ENCODE data around the gene SOX11. TPM values are rescaled to one million over a fixed set of nuclear protein-coding genes. Genes with fewer than 3 reads are reported as not detected.

Gene SOX11
- total and polyA plus RNA-seq, 5 donors from 2014 or later = not detected

DNA sequence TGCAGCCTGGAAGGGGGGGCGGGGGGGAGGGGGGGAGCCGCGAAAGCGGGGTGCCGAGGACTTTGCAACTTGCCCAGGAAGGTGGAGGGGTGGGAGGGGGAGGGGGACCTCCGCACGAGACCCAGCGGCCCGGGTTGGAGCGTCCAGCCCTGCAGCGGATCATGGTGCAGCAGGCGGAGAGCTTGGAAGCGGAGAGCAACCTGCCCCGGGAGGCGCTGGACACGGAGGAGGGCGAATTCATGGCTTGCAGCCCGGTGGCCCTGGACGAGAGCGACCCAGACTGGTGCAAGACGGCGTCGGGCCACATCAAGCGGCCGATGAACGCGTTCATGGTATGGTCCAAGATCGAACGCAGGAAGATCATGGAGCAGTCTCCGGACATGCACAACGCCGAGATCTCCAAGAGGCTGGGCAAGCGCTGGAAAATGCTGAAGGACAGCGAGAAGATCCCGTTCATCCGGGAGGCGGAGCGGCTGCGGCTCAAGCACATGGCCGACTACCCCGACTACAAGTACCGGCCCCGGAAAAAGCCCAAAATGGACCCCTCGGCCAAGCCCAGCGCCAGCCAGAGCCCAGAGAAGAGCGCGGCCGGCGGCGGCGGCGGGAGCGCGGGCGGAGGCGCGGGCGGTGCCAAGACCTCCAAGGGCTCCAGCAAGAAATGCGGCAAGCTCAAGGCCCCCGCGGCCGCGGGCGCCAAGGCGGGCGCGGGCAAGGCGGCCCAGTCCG, 540 bp downstream of the SOX11 start:
- H3K4me1 ChIP-seq (ENCODE audit: control insufficient read depth, insufficient read depth, low read length, poor library complexity, severe bottlenecking) = no peaks in the 10 kb centered on the region
- H3K27ac Mint-ChIP-seq = no peak overlapping the region
- no peak overlapping the region for H3K27ac ChIP-seq (ENCODE audit: insufficient read depth, low read length, poor library complexity, severe bottlenecking)
- no peak for DNase-seq
- no peak overlapping the region for H3K4me3 ChIP-seq (ENCODE audit: low read depth, low read length)
- no peaks in the 10 kb centered on the region for H3K36me3 Mint-ChIP-seq
- no peak overlapping the region for H3K4me3 Mint-ChIP-seq
- peaks cover 0 to 11% (median 0%) of the 10 kb centered on the region in 7 donors for H3K9me3 Mint-ChIP-seq
- H3K9me3 ChIP-seq (ENCODE audit: control insufficient read depth in 2 of 2, low read length in 2 of 2) = no peaks in the 10 kb centered on the region
- H3K4me1 Mint-ChIP-seq = peaks cover 0 to 14% (median under 1%) of the 10 kb centered on the region in 4 donors
- peaks cover 14% of the 10 kb centered on the region for H3K27me3 ChIP-seq (ENCODE audit: control insufficient read depth, insufficient read depth, low read length)
- H3K27me3 Mint-ChIP-seq = peaks cover 42% of the 10 kb centered on the region
- no peak for ATAC-seq (ENCODE audit: low read depth in 2 of 2)
- no peaks in the 10 kb centered on the region for H3K36me3 ChIP-seq (ENCODE audit: control insufficient read depth, insufficient read depth, low read length)

DNA sequence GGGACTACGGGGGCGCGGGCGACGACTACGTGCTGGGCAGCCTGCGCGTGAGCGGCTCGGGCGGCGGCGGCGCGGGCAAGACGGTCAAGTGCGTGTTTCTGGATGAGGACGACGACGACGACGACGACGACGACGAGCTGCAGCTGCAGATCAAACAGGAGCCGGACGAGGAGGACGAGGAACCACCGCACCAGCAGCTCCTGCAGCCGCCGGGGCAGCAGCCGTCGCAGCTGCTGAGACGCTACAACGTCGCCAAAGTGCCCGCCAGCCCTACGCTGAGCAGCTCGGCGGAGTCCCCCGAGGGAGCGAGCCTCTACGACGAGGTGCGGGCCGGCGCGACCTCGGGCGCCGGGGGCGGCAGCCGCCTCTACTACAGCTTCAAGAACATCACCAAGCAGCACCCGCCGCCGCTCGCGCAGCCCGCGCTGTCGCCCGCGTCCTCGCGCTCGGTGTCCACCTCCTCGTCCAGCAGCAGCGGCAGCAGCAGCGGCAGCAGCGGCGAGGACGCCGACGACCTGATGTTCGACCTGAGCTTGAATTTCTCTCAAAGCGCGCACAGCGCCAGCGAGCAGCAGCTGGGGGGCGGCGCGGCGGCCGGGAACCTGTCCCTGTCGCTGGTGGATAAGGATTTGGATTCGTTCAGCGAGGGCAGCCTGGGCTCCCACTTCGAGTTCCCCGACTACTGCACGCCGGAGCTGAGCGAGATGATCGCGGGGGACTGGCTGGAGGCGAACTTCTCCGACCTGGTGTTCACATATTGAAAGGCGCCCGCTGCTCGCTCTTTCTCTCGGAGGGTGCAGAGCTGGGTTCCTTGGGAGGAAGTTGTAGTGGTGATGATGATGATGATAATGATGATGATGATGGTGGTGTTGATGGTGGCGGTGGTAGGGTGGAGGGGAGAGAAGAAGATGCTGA, 1.4 kb downstream of the SOX11 start:
- no peaks in the 10 kb centered on the region for H3K4me1 ChIP-seq (ENCODE audit: control insufficient read depth, insufficient read depth, low read length, poor library complexity, severe bottlenecking)
- H3K9me3 ChIP-seq (ENCODE audit: control insufficient read depth in 2 of 2, low read length in 2 of 2) = no peaks in the 10 kb centered on the region
- no peaks in the 10 kb centered on the region for H3K36me3 Mint-ChIP-seq
- no peak overlapping the region for H3K27ac ChIP-seq (ENCODE audit: insufficient read depth, low read length, poor library complexity, severe bottlenecking)
- peaks cover 14% of the 10 kb centered on the region for H3K27me3 ChIP-seq (ENCODE audit: control insufficient read depth, insufficient read depth, low read length)
- peaks cover 0 to 11% (median 0%) of the 10 kb centered on the region in 7 donors for H3K9me3 Mint-ChIP-seq
- H3K4me1 Mint-ChIP-seq = peaks cover 0 to 14% (median under 1%) of the 10 kb centered on the region in 4 donors
- H3K4me3 ChIP-seq (ENCODE audit: low read depth, low read length) = no peak overlapping the region
- DNase-seq (no peak), ATAC-seq (ENCODE audit: low read depth in 2 of 2) (no peak)
- H3K4me3 Mint-ChIP-seq = peak overlapping the region in 1 of 4 donors; percentile 69
- H3K27me3 Mint-ChIP-seq = peaks cover 45% of the 10 kb centered on the region
- H3K27ac Mint-ChIP-seq = no peak overlapping the region
- H3K36me3 ChIP-seq (ENCODE audit: control insufficient read depth, insufficient read depth, low read length) = no peaks in the 10 kb centered on the region

DNA sequence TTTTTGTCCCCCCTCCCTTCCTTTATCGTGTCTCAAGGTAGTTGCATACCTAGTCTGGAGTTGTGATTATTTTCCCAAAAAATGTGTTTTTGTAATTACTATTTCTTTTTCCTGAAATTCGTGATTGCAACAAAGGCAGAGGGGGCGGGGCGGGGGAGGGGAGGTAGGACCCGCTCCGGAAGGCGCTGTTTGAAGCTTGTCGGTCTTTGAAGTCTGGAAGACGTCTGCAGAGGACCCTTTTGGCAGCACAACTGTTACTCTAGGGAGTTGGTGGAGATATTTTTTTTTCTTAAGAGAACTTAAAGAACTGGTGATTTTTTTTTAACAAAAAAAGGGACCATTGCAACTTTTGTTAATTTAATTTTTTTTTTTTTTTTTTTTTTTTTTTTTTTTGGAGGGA, 2.1 kb downstream of the SOX11 start:
- peaks cover 44% of the 10 kb centered on the region for H3K27me3 Mint-ChIP-seq
- ATAC-seq (ENCODE audit: low read depth in 2 of 2) (no peak), DNase-seq (no peak)
- H3K9me3 Mint-ChIP-seq = peaks cover 0 to 11% (median 0%) of the 10 kb centered on the region in 7 donors
- no peak overlapping the region for H3K27ac ChIP-seq (ENCODE audit: insufficient read depth, low read length, poor library complexity, severe bottlenecking)
- H3K27ac Mint-ChIP-seq = no peak overlapping the region
- peaks cover 0 to 14% (median under 1%) of the 10 kb centered on the region in 4 donors for H3K4me1 Mint-ChIP-seq
- no peaks in the 10 kb centered on the region for H3K36me3 ChIP-seq (ENCODE audit: control insufficient read depth, insufficient read depth, low read length)
- no peaks in the 10 kb centered on the region for H3K9me3 ChIP-seq (ENCODE audit: control insufficient read depth in 2 of 2, low read length in 2 of 2)
- peaks cover 14% of the 10 kb centered on the region for H3K27me3 ChIP-seq (ENCODE audit: control insufficient read depth, insufficient read depth, low read length)
- H3K4me3 Mint-ChIP-seq = peak overlapping the region in 1 of 4 donors; percentile 69
- H3K36me3 Mint-ChIP-seq = no peaks in the 10 kb centered on the region
- no peak overlapping the region for H3K4me3 ChIP-seq (ENCODE audit: low read depth, low read length)
- H3K4me1 ChIP-seq (ENCODE audit: control insufficient read depth, insufficient read depth, low read length, poor library complexity, severe bottlenecking) = no peaks in the 10 kb centered on the region

DNA sequence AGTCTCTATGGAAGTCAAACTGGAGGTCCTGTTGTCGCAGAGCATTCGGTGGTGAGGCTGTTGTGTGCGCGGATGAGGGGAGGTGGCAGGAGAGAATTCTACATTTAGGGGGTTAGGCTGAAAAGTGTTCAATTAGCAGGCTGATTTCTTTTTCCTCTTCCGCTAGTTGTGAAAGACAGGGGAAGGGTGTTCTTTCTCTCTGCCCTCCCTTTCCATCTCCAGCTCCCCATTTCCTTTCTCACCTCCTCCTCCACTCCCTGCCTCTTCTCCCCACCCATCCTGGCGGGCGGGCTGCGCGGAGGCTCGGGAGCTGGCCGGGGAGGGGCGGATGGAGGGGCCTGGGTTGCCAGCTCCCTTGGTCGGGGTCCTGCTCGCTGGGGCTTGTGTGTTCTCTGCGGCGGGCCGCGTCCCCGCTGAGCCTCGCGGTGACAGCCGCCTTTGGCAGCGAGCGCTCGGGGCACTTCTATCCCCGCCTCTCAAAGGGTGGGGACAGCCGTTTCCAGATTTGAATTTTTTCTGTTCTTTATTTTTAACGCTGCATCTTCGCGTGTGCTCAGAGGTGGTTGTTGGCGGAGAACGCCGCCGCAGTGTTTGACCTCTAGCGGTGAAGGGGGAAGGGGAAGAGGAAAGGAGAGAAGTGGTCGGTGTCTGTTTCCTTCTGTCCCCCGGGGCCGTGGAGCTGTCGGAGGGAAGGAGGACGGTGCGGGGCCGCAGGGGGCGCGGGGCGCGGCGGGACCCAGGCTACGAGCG, 3.6 kb downstream of the SOX11 start:
- no peak for ATAC-seq (ENCODE audit: low read depth in 2 of 2)
- DNase-seq = no peak
- no peak overlapping the region for H3K4me3 Mint-ChIP-seq
- peaks cover 0 to 11% (median 0%) of the 10 kb centered on the region in 7 donors for H3K9me3 Mint-ChIP-seq
- no peaks in the 10 kb centered on the region for H3K36me3 Mint-ChIP-seq
- H3K27me3 Mint-ChIP-seq = peaks cover 28% of the 10 kb centered on the region
- H3K27ac ChIP-seq (ENCODE audit: insufficient read depth, low read length, poor library complexity, severe bottlenecking) = no peak overlapping the region
- H3K4me1 Mint-ChIP-seq = peaks cover 0 to 8% (median under 1%) of the 10 kb centered on the region in 4 donors
- no peak overlapping the region for H3K27ac Mint-ChIP-seq
- no peaks in the 10 kb centered on the region for H3K4me1 ChIP-seq (ENCODE audit: control insufficient read depth, insufficient read depth, low read length, poor library complexity, severe bottlenecking)
- H3K4me3 ChIP-seq (ENCODE audit: low read depth, low read length) = no peak overlapping the region
- H3K9me3 ChIP-seq (ENCODE audit: control insufficient read depth in 2 of 2, low read length in 2 of 2) = no peaks in the 10 kb centered on the region
- H3K27me3 ChIP-seq (ENCODE audit: control insufficient read depth, insufficient read depth, low read length) = peaks cover 12% of the 10 kb centered on the region
- no peaks in the 10 kb centered on the region for H3K36me3 ChIP-seq (ENCODE audit: control insufficient read depth, insufficient read depth, low read length)

DNA sequence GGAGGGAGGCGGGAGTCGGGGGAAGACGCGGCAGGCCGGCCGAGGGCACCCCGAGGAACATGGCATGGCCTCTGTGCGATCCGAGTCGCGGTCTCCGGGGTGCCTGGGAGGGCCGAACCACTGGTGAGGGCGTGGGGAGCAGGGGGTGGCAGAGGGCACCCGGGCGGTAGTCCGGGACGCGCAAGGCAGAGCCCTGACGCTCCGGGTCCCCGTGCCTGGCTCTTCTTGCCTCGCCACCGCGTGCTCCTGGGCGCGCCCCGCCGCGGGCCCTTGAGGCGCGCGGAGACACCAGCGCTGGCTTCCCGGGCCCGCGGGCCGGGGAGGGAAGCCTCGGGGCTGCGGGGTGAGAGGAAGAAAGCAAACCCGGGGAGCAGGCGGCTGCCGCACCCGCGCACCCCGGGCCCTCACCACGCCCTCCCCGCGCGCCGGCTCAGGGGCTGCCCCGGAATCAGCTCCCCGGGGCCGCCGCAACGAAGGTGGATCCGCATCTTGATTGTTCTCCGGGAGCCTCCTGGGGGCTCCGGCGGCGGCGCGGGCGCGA, 4.3 kb downstream of the SOX11 start:
- no peaks in the 10 kb centered on the region for H3K9me3 ChIP-seq (ENCODE audit: control insufficient read depth in 2 of 2, low read length in 2 of 2)
- no peaks in the 10 kb centered on the region for H3K36me3 ChIP-seq (ENCODE audit: control insufficient read depth, insufficient read depth, low read length)
- Mint-ChIP-seq H3K9me3 (peaks cover 0 to 10% (median 0%) of the 10 kb centered on the region in 7 donors), H3K27me3 (peaks cover 29% of the 10 kb centered on the region), H3K4me1 (peaks cover 0 to 7% (median under 1%) of the 10 kb centered on the region in 4 donors), H3K4me3 (no peak overlapping the region), H3K36me3 (no peaks in the 10 kb centered on the region), H3K27ac (no peak overlapping the region)
- H3K4me3 ChIP-seq (ENCODE audit: low read depth, low read length) = no peak overlapping the region
- no peak overlapping the region for H3K27ac ChIP-seq (ENCODE audit: insufficient read depth, low read length, poor library complexity, severe bottlenecking)
- H3K27me3 ChIP-seq (ENCODE audit: control insufficient read depth, insufficient read depth, low read length) = peaks cover 12% of the 10 kb centered on the region
- H3K4me1 ChIP-seq (ENCODE audit: control insufficient read depth, insufficient read depth, low read length, poor library complexity, severe bottlenecking) = no peaks in the 10 kb centered on the region
- ATAC-seq (ENCODE audit: low read depth in 2 of 2) (no peak), DNase-seq (no peak)

DNA sequence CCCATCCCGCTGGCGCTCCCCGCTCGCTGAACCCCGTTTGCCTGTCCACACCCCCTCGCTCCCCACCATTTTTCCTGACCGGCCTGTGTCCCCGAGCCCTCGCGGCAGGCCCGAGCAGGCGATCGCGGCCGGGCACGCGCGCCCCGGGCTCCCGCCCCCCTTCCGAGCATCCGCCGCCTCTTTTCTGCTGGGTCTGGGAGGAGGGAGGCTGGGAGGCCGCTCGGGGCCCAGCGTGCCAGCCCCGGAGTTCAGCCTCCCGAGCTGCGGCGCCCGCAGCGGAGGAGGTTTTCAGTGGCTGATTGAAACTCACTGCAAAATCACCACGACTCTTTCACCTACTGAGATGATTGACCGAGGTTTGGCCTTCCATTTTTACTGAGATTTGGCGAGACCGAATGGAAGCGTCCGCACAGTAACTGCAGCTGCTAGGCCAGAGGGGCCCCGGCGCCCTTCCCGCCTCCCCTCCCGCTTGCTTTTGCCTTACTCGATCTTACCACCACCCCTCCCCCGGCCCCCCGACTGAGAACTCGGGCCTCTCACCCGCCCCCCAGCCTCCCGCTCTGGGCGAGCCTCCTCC, 4.8 kb downstream of the SOX11 start:
- Mint-ChIP-seq H3K9me3 (peaks cover 0 to 10% (median 0%) of the 10 kb centered on the region in 7 donors), H3K4me3 (no peak overlapping the region), H3K36me3 (no peaks in the 10 kb centered on the region)

DNA sequence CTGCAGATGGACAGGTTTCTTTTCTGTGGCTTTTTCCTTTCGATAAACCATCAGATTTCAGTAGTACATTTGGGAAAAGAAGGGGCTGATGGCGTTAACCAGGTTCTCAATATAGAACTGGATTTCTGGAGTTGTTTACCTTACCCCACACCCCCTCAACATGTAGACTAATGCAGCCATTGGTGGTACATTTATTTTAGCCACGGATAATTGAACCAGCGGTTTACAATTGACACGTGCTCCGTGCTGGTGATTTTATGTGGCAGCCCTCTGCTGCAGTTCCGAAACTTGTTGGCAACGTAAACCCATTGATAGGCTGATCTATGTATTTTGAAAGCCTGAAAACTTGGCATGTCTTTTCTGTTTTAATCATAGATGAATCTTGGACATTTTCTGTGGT, 5.4 kb downstream of the SOX11 start:
- Histone ChIP-seq H3K27ac (ENCODE audit: insufficient read depth, low read length, poor library complexity, severe bottlenecking) (no peak overlapping the region), H3K9me3 (ENCODE audit: control insufficient read depth in 2 of 2, low read length in 2 of 2) (no peaks in the 10 kb centered on the region), H3K4me1 (ENCODE audit: control insufficient read depth, insufficient read depth, low read length, poor library complexity, severe bottlenecking) (no peaks in the 10 kb centered on the region), H3K4me3 (ENCODE audit: low read depth, low read length) (no peak overlapping the region), H3K27me3 (ENCODE audit: control insufficient read depth, insufficient read depth, low read length) (peaks cover 12% of the 10 kb centered on the region), H3K36me3 (ENCODE audit: control insufficient read depth, insufficient read depth, low read length) (no peaks in the 10 kb centered on the region)
- H3K4me1 Mint-ChIP-seq = peaks cover 0 to 7% (median under 1%) of the 10 kb centered on the region in 4 donors
- peaks cover 0 to 10% (median 0%) of the 10 kb centered on the region in 7 donors for H3K9me3 Mint-ChIP-seq
- no peak overlapping the region for H3K27ac Mint-ChIP-seq
- ATAC-seq (ENCODE audit: low read depth in 2 of 2) = no peak
- no peak for DNase-seq
- peaks cover 29% of the 10 kb centered on the region for H3K27me3 Mint-ChIP-seq
- H3K36me3 Mint-ChIP-seq = no peaks in the 10 kb centered on the region
- H3K4me3 Mint-ChIP-seq = no peak overlapping the region

More for the DNA sequence above, 4.8 kb downstream of the SOX11 start:
- no peak for ATAC-seq (ENCODE audit: low read depth in 2 of 2)
- peaks cover 29% of the 10 kb centered on the region for H3K27me3 Mint-ChIP-seq
- Histone ChIP-seq H3K9me3 (ENCODE audit: control insufficient read depth in 2 of 2, low read length in 2 of 2) (no peaks in the 10 kb centered on the region), H3K27me3 (ENCODE audit: control insufficient read depth, insufficient read depth, low read length) (peaks cover 12% of the 10 kb centered on the region), H3K27ac (ENCODE audit: insufficient read depth, low read length, poor library complexity, severe bottlenecking) (no peak overlapping the region), H3K36me3 (ENCODE audit: control insufficient read depth, insufficient read depth, low read length) (no peaks in the 10 kb centered on the region), H3K4me3 (ENCODE audit: low read depth, low read length) (no peak overlapping the region), H3K4me1 (ENCODE audit: control insufficient read depth, insufficient read depth, low read length, poor library complexity, severe bottlenecking) (no peaks in the 10 kb centered on the region)
- no peak overlapping the region for H3K27ac Mint-ChIP-seq
- DNase-seq = no peak
- peaks cover 0 to 7% (median under 1%) of the 10 kb centered on the region in 4 donors for H3K4me1 Mint-ChIP-seq

Measured in CD4-positive, CD25-positive, alpha-beta regulatory T cell (primary cell).